Upper lobe of left lung (tissue), 6 donors: Measurements from ENCODE around the gene HAAO. TPM values are rescaled to one million over a fixed set of nuclear protein-coding genes. Genes with fewer than 3 reads are reported as not detected.

Experiments
- ATAC-seq, 2 donors: fragments of 200-7000 bp; cut with Tn5 transposase; one replicate each; pipeline ENCODE4 v1.9.1; 2022; ENCODE audit warnings: mild to moderate bottlenecking in 2 of 2, moderate library complexity in 2 of 2; ENCODE audit not compliant: low FRiP score in 2 of 2
- DNase-seq, 2 donors: peaks; one replicate each; pipeline ENCODE4 v3.0.0-alpha.2; 2019 to 2020
- H3K27ac ChIP-seq, 4 donors: fragments of 200-600 bp; sonication (generic); one replicate each; pipeline ENCODE4 v1.5.1; 2016 to 2019
- H3K27me3 ChIP-seq, 4 donors: fragments of 200-600 bp; sonication (generic); one replicate each; pipeline ENCODE4 v1.5.1; 2017 to 2019
- H3K36me3 ChIP-seq, 4 donors: fragments of 200-600 bp; sonication (generic); one replicate each; pipeline ENCODE4 v1.5.1; 2016 to 2019
- H3K4me1 ChIP-seq, 4 donors: fragments of 200-600 bp; sonication (generic); one replicate each; pipeline ENCODE4 v1.5.1; 2018 to 2019
- H3K4me3 ChIP-seq, 4 donors: fragments of 200-600 bp; sonication (generic); one replicate each; pipeline ENCODE4 v1.5.1; 2017 to 2019; ENCODE audit warnings: mild to moderate bottlenecking in 2 of 4, moderate library complexity in 1 of 4
- H3K9me3 ChIP-seq, 4 donors: fragments of 200-600 bp; sonication (generic); one replicate each; pipeline ENCODE4 v1.5.1; 2018 to 2019
- EP300 ChIP-seq, 4 donors: sonication (generic); formaldehyde crosslinking; IDR thresholded peaks; one replicate each; pipeline ENCODE4 v1.5.1; 2017; ENCODE audit warnings: antibody characterized with exemption in 4 of 4, control low read depth in 2 of 4
- POLR2A ChIP-seq, 4 donors: fragments of 450-650 bp; IDR thresholded peaks; one replicate each; pipeline ENCODE4 v1.5.1; 2016 to 2017; ENCODE audit warnings: antibody characterized with exemption in 4 of 4, mild to moderate bottlenecking in 2 of 4
- POLR2AphosphoS5 ChIP-seq, 2 donors: sonication (generic); formaldehyde crosslinking; IDR thresholded peaks; one replicate each; pipeline ENCODE4 v1.5.1; 2017; ENCODE audit warnings: antibody characterized with exemption in 2 of 2
- WGBS, 2 donors: methylation state at CpG; one replicate each; pipeline ENCODE4 v1.1.5; 2017 to 2018; 5-methylcytosine and 5-hydroxymethylcytosine counted together
- total RNA-seq, 6 donors: library from RNA; depleted of rRNA in 4 of 6; stranded (reverse); fragments of >200 nt in 4 of 6; gene quantifications; one replicate each; pipeline versions ENCODE4 v1.1.0 to v1.2.1, GENCODE V29; 2016 to 2021
- TF ChIP-seq, protein P1 (sequence below), 6 experiments: fragments of 450-650 bp in 4 of 6; fragments of 200-600 bp in 2 of 6; sonication (generic) in 2 of 6; IDR thresholded peaks; one replicate each; pipeline ENCODE4 v1.5.1; 2016 to 2019; ENCODE audit warnings: antibody characterized with exemption in 6 of 6
- donor health status: DM: no; HTN: no; CAD: no; lungs with moderate emphysema.
- donor health status: DM: no; HTN: yes; CAD: no; lungs with severe emphysema.

HAAO gene
- total RNA-seq, 6 donors from 2014 or later: 1.8 to 9.4 (median 7.1) TPM

DNA sequence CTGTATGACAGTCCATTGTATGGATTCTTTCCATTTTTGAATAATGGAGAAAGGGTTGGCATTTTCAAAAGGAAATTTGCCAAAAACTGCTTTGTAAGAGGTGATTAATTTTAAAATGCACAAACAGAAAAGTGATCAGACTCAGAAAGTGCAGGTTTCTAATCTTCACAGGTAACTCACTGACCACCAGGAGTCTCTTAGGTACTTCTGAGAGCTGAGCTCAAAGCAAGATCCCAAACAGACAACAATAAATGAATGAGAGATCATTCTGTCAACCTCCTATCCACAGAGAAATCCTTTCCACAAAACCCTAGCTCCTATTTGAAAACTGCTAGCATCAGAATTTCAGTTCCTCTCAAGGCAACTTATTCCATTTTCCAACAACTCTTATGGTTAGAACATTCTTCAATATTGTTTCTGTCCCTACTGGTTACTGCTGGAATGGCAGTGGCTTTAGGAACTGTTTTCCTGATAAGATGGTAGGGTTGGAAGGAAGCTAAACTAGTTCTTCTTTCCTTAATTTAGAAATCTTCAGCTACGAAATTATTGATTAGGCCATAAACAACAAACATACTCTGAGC lies 20.6 kb upstream of the HAAO start:
- Histone ChIP-seq H3K27ac (no peak overlapping the region), H3K27me3 (no peaks in the 10 kb centered on the region), H3K4me3 (no peak overlapping the region), H3K9me3 (no peaks in the 10 kb centered on the region), H3K36me3 (no peaks in the 10 kb centered on the region), H3K4me1 (peaks cover 13 to 24% (median 18%) of the 10 kb centered on the region in 4 donors)
- no peak for ATAC-seq
- no peak for TF ChIP-seq POLR2AphosphoS5 (IDR thresholded peaks at IDR 0.05)
- TF ChIP-seq, protein P1, sequence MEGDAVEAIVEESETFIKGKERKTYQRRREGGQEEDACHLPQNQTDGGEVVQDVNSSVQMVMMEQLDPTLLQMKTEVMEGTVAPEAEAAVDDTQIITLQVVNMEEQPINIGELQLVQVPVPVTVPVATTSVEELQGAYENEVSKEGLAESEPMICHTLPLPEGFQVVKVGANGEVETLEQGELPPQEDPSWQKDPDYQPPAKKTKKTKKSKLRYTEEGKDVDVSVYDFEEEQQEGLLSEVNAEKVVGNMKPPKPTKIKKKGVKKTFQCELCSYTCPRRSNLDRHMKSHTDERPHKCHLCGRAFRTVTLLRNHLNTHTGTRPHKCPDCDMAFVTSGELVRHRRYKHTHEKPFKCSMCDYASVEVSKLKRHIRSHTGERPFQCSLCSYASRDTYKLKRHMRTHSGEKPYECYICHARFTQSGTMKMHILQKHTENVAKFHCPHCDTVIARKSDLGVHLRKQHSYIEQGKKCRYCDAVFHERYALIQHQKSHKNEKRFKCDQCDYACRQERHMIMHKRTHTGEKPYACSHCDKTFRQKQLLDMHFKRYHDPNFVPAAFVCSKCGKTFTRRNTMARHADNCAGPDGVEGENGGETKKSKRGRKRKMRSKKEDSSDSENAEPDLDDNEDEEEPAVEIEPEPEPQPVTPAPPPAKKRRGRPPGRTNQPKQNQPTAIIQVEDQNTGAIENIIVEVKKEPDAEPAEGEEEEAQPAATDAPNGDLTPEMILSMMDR (IDR thresholded peaks at IDR 0.05): peak; percentile 48 to 67 (median 62)
- DNase-seq: no peak
- 0 to 43% methylated on average over 1 of the region's 1 CpG for WGBS, 2 donors

DNA sequence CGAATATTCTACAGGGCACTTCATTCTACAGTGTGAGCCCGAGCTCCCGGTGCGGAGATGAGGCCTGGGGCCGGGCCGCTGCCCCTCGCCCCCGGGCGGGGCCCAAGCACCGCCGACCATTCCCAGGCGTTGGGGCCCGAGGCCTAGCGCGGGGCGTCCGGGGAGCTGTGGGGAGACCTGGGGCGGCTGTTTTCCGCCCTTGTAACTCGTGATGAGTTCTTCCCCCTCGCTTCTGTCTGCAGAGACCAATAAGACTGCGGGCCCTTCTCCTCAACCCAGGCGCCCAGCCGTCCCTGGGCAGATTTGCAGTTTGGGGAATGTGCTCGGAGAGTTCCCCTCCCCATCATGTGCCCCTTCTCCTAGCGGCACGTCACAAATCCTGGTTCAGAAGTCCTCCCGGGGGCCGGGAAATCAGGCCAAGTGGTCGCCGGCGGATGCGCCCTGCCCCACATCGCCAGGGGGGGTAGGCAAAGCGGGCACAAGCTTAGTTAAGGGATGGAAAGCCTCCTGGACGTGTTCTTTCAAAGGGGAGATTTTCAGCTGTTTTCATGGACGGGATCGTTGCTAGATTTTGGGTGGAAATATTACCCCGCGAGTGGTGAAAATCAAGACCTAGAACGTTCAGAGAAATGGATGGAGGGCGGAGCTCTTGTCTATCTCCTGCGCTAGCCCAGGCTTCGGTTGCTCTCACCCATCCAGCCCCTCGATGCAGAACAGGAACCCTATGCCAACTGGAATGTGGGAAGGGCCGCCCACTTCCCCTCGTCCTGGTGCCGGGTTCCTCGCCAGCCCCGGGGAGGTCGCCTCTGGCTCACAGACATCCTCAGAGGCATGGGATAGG lies 18.8 kb upstream of the HAAO start:
- H3K27me3 ChIP-seq: no peaks in the 10 kb centered on the region
- peak overlapping the region; percentile 99 for H3K27ac ChIP-seq
- peak; percentile 5 to 63 for TF ChIP-seq POLR2AphosphoS5 (IDR thresholded peaks at IDR 0.05)
- TF ChIP-seq EP300 (IDR thresholded peaks at IDR 0.05): no peak
- peak in 2 of 4 donors; percentile 27 to 67 for TF ChIP-seq POLR2A (IDR thresholded peaks at IDR 0.05)
- TF ChIP-seq, protein P1 (IDR thresholded peaks at IDR 0.05): no peak
- peak; percentile 24 to 27 for ATAC-seq
- WGBS, 2 donors: 2 to 5% methylated on average over 31 to 41 of the region's 51 CpGs
- H3K36me3 ChIP-seq: no peaks in the 10 kb centered on the region
- H3K4me3 ChIP-seq: peak overlapping the region; percentile 63 to 71 (median 68)
- peaks cover 13 to 24% (median 18%) of the 10 kb centered on the region in 4 donors for H3K4me1 ChIP-seq
- H3K9me3 ChIP-seq: no peaks in the 10 kb centered on the region
- peak; percentile 53 to 90 for DNase-seq

DNA sequence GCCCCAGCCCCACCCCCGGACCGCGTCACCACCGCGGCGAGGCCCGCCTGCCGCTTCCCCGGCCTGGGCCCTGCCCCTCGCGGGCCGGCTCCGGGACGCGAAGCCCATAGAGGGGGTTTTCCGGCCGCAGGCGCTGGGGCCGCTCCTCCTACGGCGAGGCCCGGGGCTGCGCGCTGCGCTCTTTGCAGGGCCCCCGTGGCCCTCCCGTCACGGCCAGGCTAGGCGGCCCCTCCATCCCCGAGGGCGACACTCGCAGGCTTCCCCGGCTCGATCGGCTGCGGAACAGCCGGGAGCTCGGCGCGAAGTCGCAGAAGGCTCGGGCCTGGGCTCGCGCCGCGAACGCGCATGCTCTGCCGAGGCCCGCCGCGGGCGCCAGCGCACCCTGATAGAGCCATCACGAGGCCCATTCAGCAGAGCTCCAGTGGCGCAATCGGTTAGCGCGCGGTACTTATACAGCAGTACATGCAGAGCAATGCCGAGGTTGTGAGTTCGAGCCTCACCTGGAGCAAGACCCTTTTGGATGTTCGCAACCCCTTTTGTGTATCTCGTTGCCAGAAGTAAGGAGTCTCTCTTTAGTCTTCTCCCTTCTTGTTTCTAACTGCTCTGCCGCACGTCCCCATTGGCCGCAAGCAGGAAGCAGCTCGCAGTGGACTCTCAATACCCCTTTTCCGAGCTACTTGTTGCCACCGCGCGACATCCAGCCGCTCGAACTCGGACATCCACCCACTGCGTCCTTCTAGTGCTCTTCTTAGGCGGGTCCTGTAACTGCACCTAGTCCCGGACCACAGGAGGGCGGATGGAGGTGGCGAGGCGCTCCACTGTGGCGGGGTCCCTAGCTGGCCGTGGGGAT lies 18.0 kb upstream of the HAAO start:
- TF ChIP-seq POLR2A (IDR thresholded peaks at IDR 0.05) (peak in 3 of 4 donors; percentile 59 to 94 (median 94)), EP300 (IDR thresholded peaks at IDR 0.05) (peak in 1 of 4 donors; percentile 35), POLR2AphosphoS5 (IDR thresholded peaks at IDR 0.05) (peak; percentile 70 to 76)
- TF ChIP-seq, protein P1 (IDR thresholded peaks at IDR 0.05): no peak
- H3K27me3 ChIP-seq: no peaks in the 10 kb centered on the region
- DNase-seq (peak; percentile 97 to 98), ATAC-seq (peak; percentile 94 to 95)
- H3K27ac ChIP-seq: peak overlapping the region; percentile 99
- H3K4me3 ChIP-seq: peak overlapping the region; percentile 63 to 71 (median 68)
- no peaks in the 10 kb centered on the region for H3K9me3 ChIP-seq
- no peaks in the 10 kb centered on the region for H3K36me3 ChIP-seq
- peaks cover 13 to 24% (median 18%) of the 10 kb centered on the region in 4 donors for H3K4me1 ChIP-seq
- WGBS, 2 donors: 1% methylated on average over 26 to 34 of the region's 83 CpGs

DNA sequence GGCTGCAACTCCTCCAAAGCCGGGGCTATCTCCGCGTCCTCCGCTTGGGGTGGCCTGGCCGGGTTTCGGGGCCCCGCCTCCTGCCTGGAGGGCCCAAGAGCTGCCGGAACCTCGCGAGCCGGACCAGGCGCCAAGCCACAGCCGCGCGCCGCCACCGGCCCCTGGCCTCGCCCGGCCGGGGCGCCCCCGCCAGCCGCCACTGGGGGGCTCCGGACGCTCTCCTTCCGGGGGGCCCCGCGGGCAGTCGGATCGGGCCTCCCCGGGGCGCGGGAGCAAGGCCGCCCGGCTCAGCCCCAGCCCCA lies 17.4 kb upstream of the HAAO start:
- H3K4me1 ChIP-seq: peaks cover 13 to 24% (median 18%) of the 10 kb centered on the region in 4 donors

More for the DNA sequence above, 17.4 kb upstream of the HAAO start:
- Histone ChIP-seq H3K27ac (peak overlapping the region; percentile 99), H3K9me3 (no peaks in the 10 kb centered on the region), H3K27me3 (no peaks in the 10 kb centered on the region), H3K36me3 (no peaks in the 10 kb centered on the region), H3K4me3 (peak overlapping the region in 3 of 4 donors; percentile 66 to 71 (median 69))
- ATAC-seq: peak; percentile 81 to 83
- 1 to 10% methylated on average over 7 to 19 of the region's 35 CpGs for WGBS, 2 donors
- DNase-seq: peak; percentile 85 to 97
- TF ChIP-seq POLR2AphosphoS5 (IDR thresholded peaks at IDR 0.05): no peak
- TF ChIP-seq, protein P1 (IDR thresholded peaks at IDR 0.05): peak; percentile 42 to 77 (median 62)
